Testis (tissue), 2 donors: ENCODE measurements around the gene MAN2A1.

Experiments
- POLR2A ChIP-seq: fragments of 450-650 bp; IDR thresholded peaks from one replicate; pipeline ENCODE4 v1.6.1; 2017; ENCODE audit warnings: antibody characterized with exemption, mild to moderate bottlenecking, moderate library complexity
- TF ChIP-seq, protein P1 (sequence below), 3 experiments: fragments of 450-650 bp in 2 of 3; fragments of 200-600 bp in 1 of 3; sonication (generic) in 1 of 3; IDR thresholded peaks; one replicate each; pipeline ENCODE4 v1.5.1; 2016 to 2019; ENCODE audit warnings: antibody characterized with exemption in 3 of 3, mild to moderate bottlenecking in 2 of 3, moderate library complexity in 1 of 3

- no peak for TF ChIP-seq POLR2A
- TF ChIP-seq, protein P1, sequence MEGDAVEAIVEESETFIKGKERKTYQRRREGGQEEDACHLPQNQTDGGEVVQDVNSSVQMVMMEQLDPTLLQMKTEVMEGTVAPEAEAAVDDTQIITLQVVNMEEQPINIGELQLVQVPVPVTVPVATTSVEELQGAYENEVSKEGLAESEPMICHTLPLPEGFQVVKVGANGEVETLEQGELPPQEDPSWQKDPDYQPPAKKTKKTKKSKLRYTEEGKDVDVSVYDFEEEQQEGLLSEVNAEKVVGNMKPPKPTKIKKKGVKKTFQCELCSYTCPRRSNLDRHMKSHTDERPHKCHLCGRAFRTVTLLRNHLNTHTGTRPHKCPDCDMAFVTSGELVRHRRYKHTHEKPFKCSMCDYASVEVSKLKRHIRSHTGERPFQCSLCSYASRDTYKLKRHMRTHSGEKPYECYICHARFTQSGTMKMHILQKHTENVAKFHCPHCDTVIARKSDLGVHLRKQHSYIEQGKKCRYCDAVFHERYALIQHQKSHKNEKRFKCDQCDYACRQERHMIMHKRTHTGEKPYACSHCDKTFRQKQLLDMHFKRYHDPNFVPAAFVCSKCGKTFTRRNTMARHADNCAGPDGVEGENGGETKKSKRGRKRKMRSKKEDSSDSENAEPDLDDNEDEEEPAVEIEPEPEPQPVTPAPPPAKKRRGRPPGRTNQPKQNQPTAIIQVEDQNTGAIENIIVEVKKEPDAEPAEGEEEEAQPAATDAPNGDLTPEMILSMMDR (IDR thresholded peaks at IDR 0.05) = no peak
Observed at GRCh38 chr5:109911731-109912130, 222.0 kb downstream of the MAN2A1 start.
